HG03139 (cell line): ENCODE data around the gene MED8.
"Not testable (repeated sequence)": the region's sequence is repeated elsewhere in the genome, so short reads cannot be mapped to it uniquely, and the experiment has no call there.

Experiments
- ATAC-seq: cut with Tn5 transposase; IDR thresholded peaks from one replicate; pipeline ENCODE4 v1.9.1; 2021; ENCODE audit not compliant: unreplicated experiment

MED8 gene

GRCh38 chr1:43422995-43423671 is 33.5 kb upstream of the MED8 start:
- no peak for ATAC-seq

- ATAC-seq, result no peak
These were observed 32.6 kb upstream of the MED8 start for GRCh38 chr1:43421976-43422750.

DNA sequence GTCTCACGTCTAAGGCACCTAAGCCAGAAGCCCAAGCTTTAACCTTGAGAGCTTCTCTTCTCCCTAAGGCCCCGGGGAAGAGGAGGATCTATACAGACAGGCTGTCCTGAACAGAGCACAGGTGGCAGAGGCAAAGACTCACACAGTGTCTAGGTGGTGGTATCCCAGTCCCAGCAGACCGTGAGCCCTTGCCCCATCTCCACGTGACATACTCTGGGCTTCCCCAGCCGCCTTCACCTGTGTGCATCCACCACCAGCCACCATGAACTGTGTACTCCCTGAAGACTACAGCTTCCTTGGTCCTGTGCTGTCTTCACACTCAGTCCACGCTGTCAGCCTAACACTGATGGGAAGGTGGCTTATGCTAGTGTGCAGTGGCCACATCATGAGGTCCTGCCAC is 31.8 kb upstream of the MED8 start:
- ATAC-seq, result no peak

- ATAC-seq, result no peak
These were observed 31.3 kb upstream of the MED8 start for GRCh38 chr1:43420874-43421273.

DNA sequence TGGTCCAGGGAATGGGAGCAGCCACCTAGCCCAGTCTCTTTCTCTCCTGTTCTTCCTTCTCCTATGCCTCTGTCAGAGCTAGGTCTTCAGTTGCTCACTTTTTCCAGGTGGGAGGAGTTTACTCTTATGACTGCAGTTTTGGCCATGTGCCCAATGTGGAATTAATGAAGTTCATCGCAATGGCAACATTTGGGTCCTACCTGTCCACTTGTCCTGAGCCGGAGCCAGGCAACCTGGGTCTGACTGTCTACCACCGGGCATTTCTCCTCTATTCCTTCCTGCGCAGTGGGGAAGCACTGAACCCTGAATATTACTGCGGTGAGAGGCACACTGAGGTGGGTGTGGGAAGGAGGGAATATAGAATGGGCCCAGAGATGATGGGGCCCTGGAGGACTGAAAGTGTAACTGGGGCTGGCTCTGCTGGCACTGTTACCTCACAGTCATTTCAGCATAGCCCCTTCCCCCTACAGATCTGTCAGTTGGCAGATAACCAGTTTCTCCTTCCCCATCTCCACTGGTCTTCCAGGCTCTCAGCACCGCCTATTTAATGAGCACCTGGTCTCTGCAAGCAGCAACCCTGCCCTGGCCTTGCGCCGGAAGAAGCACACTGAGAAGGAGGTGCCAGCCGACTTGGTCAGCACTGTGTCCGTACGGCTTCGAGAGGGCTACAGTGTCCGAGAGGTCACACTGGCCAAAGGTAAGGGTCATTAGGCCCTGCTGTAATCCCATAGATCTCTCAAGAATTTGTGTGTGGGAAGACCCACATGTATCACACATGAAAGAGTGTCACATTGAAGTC is 30.2 kb upstream of the MED8 start:
- no peak for ATAC-seq

- no peak for ATAC-seq
These were observed 29.3 kb upstream of the MED8 start for GRCh38 chr1:43418858-43419257.

GRCh38 chr1:43415901-43416300 is 26.3 kb upstream of the MED8 start:
- no peak for ATAC-seq

- no peak for ATAC-seq
These were observed 25.1 kb upstream of the MED8 start for GRCh38 chr1:43414634-43415223.

DNA sequence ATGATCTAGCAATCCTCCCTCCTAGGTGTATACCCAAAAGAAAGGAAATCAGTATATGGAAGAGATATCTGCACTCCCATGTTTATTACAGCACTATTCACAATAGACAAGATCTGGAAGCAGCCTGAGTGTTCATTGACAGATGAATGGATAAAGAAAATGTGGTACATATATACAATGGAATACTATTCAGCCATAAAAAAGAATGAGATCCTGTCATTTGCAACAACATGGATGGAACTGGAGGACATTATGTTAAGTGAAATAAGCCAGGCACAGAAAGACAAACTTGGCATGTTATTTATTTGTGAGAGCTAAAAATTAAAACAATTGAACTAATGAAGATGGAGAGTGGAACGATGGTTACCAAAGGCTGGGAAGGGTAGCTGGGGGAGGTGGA is 23.8 kb upstream of the MED8 start:
- not testable (repeated sequence) for ATAC-seq

DNA sequence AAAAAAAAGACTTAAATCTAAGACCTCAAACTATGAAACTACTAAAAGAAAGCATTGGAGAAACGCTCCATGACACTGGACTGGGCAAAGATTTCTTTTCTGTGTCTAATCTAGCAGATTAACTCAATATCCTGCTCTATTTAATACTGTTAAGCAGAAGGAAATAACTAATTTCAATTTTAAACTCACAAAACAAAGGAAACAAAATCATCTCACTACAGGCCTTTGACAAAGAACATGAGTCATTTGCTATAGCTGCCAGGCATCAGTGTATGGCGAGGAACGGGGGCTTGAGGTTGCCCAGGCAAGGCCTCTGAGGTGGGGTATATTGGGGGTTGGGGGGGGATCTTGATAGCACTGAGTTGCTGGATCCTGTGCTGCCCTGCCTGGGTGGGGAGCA is 21.0 kb upstream of the MED8 start:
- no peak for ATAC-seq

DNA sequence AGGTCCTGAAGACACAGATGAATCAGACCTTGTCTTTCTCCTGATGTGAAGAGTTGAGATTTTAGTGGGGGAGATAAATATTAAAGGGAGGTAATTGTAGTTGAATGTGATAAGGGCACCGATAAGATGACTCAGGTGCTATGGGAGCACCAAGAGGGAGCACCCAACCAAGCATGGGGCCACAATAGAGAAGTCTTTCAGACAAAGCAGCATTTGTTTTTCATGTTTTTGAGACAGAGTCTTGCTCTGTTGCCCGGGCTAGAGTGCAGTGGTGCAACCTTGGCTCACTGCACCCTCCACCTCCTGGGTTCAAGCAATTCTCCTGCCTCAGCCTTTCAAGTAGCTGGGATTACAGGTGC is 16.3 kb upstream of the MED8 start:
- no peak for ATAC-seq

DNA sequence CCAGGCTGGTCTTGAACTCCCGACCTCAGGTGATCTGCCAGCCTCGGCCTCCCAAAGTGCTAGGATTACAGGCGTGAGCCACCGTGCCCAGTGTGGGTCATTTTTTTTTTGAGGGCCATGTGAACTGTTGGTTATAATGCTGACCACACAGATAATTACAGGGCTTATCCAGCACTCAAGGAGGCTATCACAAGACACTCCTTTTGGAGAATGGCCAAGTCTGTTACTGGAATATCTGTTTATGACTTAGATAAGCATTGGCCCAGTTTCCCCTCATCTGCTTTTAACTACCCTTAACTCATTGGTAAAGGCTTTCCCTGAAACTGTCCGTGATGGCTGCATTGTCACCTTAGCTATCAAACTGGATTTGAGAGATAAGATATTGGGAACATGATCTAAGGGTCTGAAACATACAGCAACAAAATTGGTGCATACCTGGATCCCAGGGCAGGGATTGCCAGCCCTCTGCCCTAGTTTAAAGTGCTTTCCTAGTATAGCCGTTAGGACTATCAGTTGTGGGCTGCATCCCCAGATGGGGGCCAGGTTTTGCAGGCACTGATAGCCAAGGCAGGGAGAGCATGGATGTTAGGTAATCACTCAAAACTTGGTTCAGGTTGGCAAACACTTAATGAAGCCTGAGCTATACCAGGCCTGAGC is 15.7 kb upstream of the MED8 start:
- ATAC-seq, result no peak

GRCh38 chr1:43404353-43404752 is 14.8 kb upstream of the MED8 start:
- no peak for ATAC-seq

GRCh38 chr1:43402089-43402865 is 12.7 kb upstream of the MED8 start:
- ATAC-seq, result no peak

- not testable (repeated sequence) for ATAC-seq
These were observed 10.8 kb upstream of the MED8 start for GRCh38 chr1:43400441-43400840.

DNA sequence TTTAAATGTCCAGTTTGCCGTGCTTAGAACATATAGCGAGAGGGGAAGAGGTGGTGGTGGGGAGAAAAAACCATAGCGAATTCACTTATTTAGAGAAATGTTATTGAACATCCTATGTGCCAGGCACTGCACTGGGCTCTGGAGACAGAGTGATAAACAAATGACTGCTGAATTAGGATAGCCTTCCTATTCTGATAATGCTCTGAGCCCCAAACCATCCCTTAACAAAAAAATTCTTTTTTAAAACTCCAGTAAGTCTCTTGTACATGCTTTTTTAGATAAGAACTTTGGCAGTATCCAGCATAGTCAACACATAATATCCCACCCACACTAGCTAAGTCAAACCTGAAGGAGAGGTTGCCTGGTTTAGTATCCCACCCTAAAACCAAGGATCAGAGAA is 8.6 kb upstream of the MED8 start:
- ATAC-seq, result no peak

GRCh38 chr1:43396059-43396458 is 6.5 kb upstream of the MED8 start:
- no peak for ATAC-seq

- no peak for ATAC-seq
These were observed 5.9 kb upstream of the MED8 start for GRCh38 chr1:43395523-43395922.

- ATAC-seq, result no peak
These were observed 3.1 kb upstream of the MED8 start for GRCh38 chr1:43392702-43393101.

DNA sequence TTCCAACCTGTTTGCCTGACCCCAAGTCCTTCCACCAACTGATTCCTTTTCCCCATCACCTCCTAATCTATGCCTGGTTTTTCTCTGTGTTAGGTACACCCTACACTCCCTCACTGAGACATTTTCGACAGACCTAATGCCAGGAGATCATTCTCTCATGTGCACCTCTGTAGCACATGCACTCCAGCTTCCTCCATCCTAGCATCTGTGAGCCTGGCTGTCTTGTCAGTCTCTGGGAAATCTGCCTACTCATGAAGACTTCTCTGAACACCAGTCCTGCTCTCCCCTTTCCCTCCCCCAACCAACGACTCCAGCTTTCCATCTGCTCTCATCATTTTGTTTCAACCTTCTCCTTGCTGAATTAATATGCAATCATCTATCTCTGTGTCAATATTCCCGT is 987 bp downstream of the MED8 start:
- ATAC-seq, result no peak
